SK-N-SH (cell line): ENCODE data around the gene HMOX1. TPM values are rescaled to one million over a fixed set of nuclear protein-coding genes. Genes with fewer than 3 reads are reported as not detected.

Experiments used
- CTCF ChIA-PET: fragments of 300-600, 350-600 bp; formaldehyde crosslinking; extraction: SDS; loops from one replicate; lab custom pipeline; 2021; lab: Yijun Ruan, JAX
- POLR2A ChIA-PET: fragments of 350-600 bp; sonication (Branson Sonifier 250); formaldehyde crosslinking; extraction: SDS; loops from one replicate; lab custom pipeline; 2020; ENCODE audit warnings: antibody characterized with exemption, inconsistent platforms; lab: Yijun Ruan, JAX
- DNase-seq: peaks from one replicate; pipeline ENCODE4 v3.0.0; 2012
- H2AFZ ChIP-seq: fragments of 200-600 bp; sonication (generic); 2 replicates; pipeline ENCODE4 v1.8.1; 2016; ENCODE audit warnings: antibody characterized with exemption, mild to moderate bottlenecking, low read depth
- H3F3A ChIP-seq: fragments of 200-600 bp; sonication (generic); replicated peaks from 2 replicates; pipeline ENCODE3; 2016; ENCODE audit warnings: antibody characterized with exemption, mild to moderate bottlenecking; ENCODE audit not compliant: insufficient read depth
- H3K27ac ChIP-seq, 2 experiments: fragments of 200-500 bp in 1 of 2; fragments of 200-600 bp in 1 of 2; sonication (Bioruptor generic) in 1 of 2; sonication (generic), shearing (Covaris generic) in 1 of 2; 2 replicates each; pipeline versions ENCODE4 v1.5.1 to v1.6.1; 2014 to 2016; ENCODE audit warnings: low read depth in 2 of 2, inconsistent platforms in 1 of 2, low read length in 1 of 2, mild to moderate bottlenecking in 1 of 2, mixed read lengths in 1 of 2
- H3K27me3 ChIP-seq: fragments of 200-600 bp; sonication (generic), shearing (Covaris generic); 2 replicates; pipeline ENCODE4 v1.6.1; 2016; ENCODE audit warnings: mixed run types; ENCODE audit not compliant: insufficient read depth
- H3K36me3 ChIP-seq, 2 experiments: fragments of 200-500 bp in 1 of 2; fragments of 200-600 bp in 1 of 2; sonication (Bioruptor generic) in 1 of 2; sonication (generic) in 1 of 2; replicated peaks in 1 of 2; 2 replicates each; pipeline versions ENCODE3 to v1.5.1; 2014 to 2016; ENCODE audit warnings: low read length in 1 of 2, mild to moderate bottlenecking in 1 of 2; ENCODE audit not compliant: insufficient read depth in 2 of 2, control insufficient read depth in 1 of 2
- H3K4me1 ChIP-seq, 2 experiments: fragments of 200-500 bp in 1 of 2; fragments of 200-600 bp in 1 of 2; sonication (Bioruptor generic) in 1 of 2; sonication (generic), shearing (Covaris generic) in 1 of 2; 2 replicates each; pipeline versions ENCODE4 v1.5.1 to v1.6.1; 2014 to 2016; ENCODE audit warnings: low read depth in 1 of 2, low read length in 1 of 2, mixed run types in 1 of 2; ENCODE audit not compliant: insufficient read depth in 2 of 2, control insufficient read depth in 1 of 2
- H3K4me2 ChIP-seq: fragments of 200-600 bp; sonication (generic), shearing (Covaris generic); 2 replicates; pipeline ENCODE4 v1.6.1; 2017; ENCODE audit warnings: mixed run types
- H3K4me3 ChIP-seq, 2 experiments: fragments of 200-500 bp in 1 of 2; fragments of 200-600 bp in 1 of 2; sonication (Bioruptor generic) in 1 of 2; sonication (generic), shearing (Covaris generic) in 1 of 2; 2 replicates each; pipeline versions ENCODE4 v1.5.1 to v1.8.1; 2014 to 2016; ENCODE audit warnings: low read depth in 2 of 2, inconsistent platforms in 1 of 2, low read length in 1 of 2, mild to moderate bottlenecking in 1 of 2, mixed read lengths in 1 of 2, moderate library complexity in 1 of 2
- H3K79me2 ChIP-seq: fragments of 200-600 bp; sonication (generic); 2 replicates; pipeline ENCODE4 v1.8.1; 2017; ENCODE audit warnings: mild to moderate bottlenecking; ENCODE audit not compliant: insufficient read depth
- H3K9ac ChIP-seq: fragments of 200-600 bp; sonication (generic); 2 replicates; pipeline ENCODE4 v1.6.1; 2017; ENCODE audit warnings: mixed run types
- H3K9me2 ChIP-seq: fragments of 200-600 bp; sonication (generic); 2 replicates; pipeline ENCODE4 v1.6.1; 2017; ENCODE audit warnings: mixed run types
- H3K9me3 ChIP-seq: fragments of 200-600 bp; sonication (generic); 2 replicates; pipeline ENCODE4 v1.6.1; 2017; ENCODE audit warnings: mixed run types, mild to moderate bottlenecking, moderate library complexity
- H4K20me1 ChIP-seq: fragments of 200-600 bp; sonication (generic); 2 replicates; pipeline ENCODE4 v1.6.1; 2017; ENCODE audit warnings: mild to moderate bottlenecking, mixed run types; ENCODE audit not compliant: insufficient read depth
- ELF1 ChIP-seq: IDR thresholded peaks from 2 replicates; pipeline ENCODE4 v1.4.0; 2012
- EZH2phosphoT487 ChIP-seq: fragments of 200-600 bp; sonication (generic); IDR thresholded peaks from 2 replicates; pipeline ENCODE4 v1.6.1; 2017; ENCODE audit warnings: low read depth, mixed run types, mild to moderate bottlenecking, antibody characterized with exemption, moderate library complexity, borderline replicate concordance
- FOSL2 ChIP-seq: IDR thresholded peaks from 2 replicates; pipeline ENCODE4 v1.4.0; 2012; ENCODE audit warnings: low read depth, mild to moderate bottlenecking, moderate library complexity, borderline replicate concordance
- NFIC ChIP-seq: IDR thresholded peaks from 2 replicates; pipeline ENCODE4 v1.4.0; 2012; ENCODE audit warnings: borderline replicate concordance
- NRF1 ChIP-seq: IDR thresholded peaks from 2 replicates; pipeline ENCODE4 v1.6.1; 2012; ENCODE audit warnings: low read depth, mild to moderate bottlenecking, low read length
- RAD21 ChIP-seq: IDR thresholded peaks from 2 replicates; pipeline ENCODE4 v1.6.1; 2012; ENCODE audit warnings: mild to moderate bottlenecking, low read length
- TCF12 ChIP-seq: IDR thresholded peaks from 2 replicates; pipeline ENCODE4 v1.4.0; 2012
- TEAD4 ChIP-seq: IDR thresholded peaks from 2 replicates; pipeline ENCODE4 v1.4.0; 2012; ENCODE audit warnings: mild to moderate bottlenecking, borderline replicate concordance; ENCODE audit not compliant: insufficient read depth
- YY1 ChIP-seq: IDR thresholded peaks from 2 replicates; pipeline ENCODE4 v1.4.0; 2012; ENCODE audit warnings: low read depth, mild to moderate bottlenecking
- WGBS: methylation state at CpG from one replicate; pipeline ENCODE4 v1.1.6; 2017; ENCODE audit warnings: low lambda C conversion rate; 5-methylcytosine and 5-hydroxymethylcytosine counted together
- polyA plus RNA-seq, 3 experiments: library from polyadenylated mRNA; depleted of rRNA; stranded (reverse); fragments of >200 nt; gene quantifications; 2 replicates each; pipeline ENCODE4 v1.2.3, GENCODE V29; 2012
- TF ChIP-seq, protein P1 (sequence below): IDR thresholded peaks from 2 replicates; pipeline ENCODE4 v1.4.0; 2012; ENCODE audit warnings: low read depth, borderline replicate concordance
- TF ChIP-seq, protein P2 (sequence below): fragments of 150-350 bp; IDR thresholded peaks from 2 replicates; pipeline ENCODE4 v1.6.1; 2017; ENCODE audit warnings: antibody characterized with exemption, low read length, low read depth, borderline replicate concordance
- TF ChIP-seq, protein P3 (sequence below): IDR thresholded peaks from 2 replicates; pipeline ENCODE4; 2012

Gene HMOX1
- polyA plus RNA-seq, 1 of the 3 experiments (the other 2 are of a cell fraction): 13.7 TPM

DNA sequence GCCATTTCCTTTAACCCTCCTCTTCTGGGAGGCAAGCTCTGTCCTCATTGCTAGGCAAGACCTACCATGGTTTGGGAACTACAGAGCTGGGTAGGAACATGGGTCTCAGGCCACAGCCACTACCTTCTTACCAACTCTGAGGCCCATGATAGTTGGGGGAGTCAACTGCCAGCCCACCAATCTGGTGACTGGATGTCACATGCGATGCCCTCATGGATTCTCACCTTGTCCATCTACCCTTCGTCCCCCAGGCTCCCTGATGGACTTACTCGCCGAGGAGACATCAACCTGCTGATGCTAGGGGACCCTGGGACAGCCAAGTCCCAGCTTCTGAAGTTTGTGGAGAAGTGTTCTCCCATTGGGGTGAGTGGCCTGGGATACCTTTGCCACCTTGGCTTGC, 32.7 kb downstream of the HMOX1 start:
- Histone ChIP-seq H3K79me2 (no peaks in the 10 kb centered on the region), H3K9me2 (no peaks in the 10 kb centered on the region), H3K4me2 (no peak overlapping the region), H4K20me1 (no peaks in the 10 kb centered on the region), H3K4me3 (no peak overlapping the region), H3K36me3 (peaks cover 12 to 38% of the 10 kb centered on the region in 2 experiments), H3K27me3 (no peaks in the 10 kb centered on the region), H3K9ac (no peak overlapping the region), H3F3A (no peaks in the 10 kb centered on the region), H3K4me1 (no peaks in the 10 kb centered on the region), H2AFZ (no peak overlapping the region), H3K9me3 (no peaks in the 10 kb centered on the region), H3K27ac (no peak overlapping the region)
- CTCF ChIA-PET: interaction anchor here (3.2 to 4.8 kb wide), 2 partner anchors 12 to 17 kb away, joined by 9 to 29 read pairs; no protein-coding TSS in a partner anchor
- POLR2A ChIA-PET: interaction anchor here (0.7 kb wide), 1 partner anchor 65 kb away, joined by 3 read pairs; no protein-coding TSS in a partner anchor
- DNase-seq: no peak
- 80% methylated on average over 1 of the region's 4 CpGs for WGBS
- TF ChIP-seq NRF1 (no peak), RAD21 (no peak), YY1 (no peak), NFIC (no peak)
- TF ChIP-seq, protein P1, sequence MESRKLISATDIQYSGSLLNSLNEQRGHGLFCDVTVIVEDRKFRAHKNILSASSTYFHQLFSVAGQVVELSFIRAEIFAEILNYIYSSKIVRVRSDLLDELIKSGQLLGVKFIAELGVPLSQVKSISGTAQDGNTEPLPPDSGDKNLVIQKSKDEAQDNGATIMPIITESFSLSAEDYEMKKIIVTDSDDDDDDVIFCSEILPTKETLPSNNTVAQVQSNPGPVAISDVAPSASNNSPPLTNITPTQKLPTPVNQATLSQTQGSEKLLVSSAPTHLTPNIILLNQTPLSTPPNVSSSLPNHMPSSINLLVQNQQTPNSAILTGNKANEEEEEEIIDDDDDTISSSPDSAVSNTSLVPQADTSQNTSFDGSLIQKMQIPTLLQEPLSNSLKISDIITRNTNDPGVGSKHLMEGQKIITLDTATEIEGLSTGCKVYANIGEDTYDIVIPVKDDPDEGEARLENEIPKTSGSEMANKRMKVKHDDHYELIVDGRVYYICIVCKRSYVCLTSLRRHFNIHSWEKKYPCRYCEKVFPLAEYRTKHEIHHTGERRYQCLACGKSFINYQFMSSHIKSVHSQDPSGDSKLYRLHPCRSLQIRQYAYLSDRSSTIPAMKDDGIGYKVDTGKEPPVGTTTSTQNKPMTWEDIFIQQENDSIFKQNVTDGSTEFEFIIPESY: no peak

DNA sequence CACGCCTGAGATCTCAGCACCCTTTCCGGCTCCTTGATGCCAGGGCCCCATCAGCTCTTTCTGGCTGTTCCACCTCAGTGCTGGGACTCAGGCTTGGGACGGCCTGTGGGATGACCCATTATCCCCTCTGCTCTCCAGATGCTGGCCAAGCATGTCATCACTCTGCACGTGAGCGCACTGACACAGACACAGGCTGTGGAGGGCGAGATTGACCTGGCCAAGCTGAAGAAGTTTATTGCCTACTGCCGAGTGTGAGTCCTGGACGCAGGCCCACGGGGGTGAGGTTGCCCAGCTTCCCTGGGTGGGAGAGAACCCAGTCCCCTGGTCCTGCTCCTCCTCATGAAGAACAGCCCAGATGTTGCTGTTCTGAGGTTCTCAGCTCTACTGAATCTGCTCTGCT, 36.7 kb downstream of the HMOX1 start:
- no peaks in the 10 kb centered on the region for H3K4me1 ChIP-seq
- DNase-seq: no peak
- no peaks in the 10 kb centered on the region for H3K9me2 ChIP-seq
- WGBS: 100% methylated on average over 7 of the region's 9 CpGs
- ChIA-PET CTCF (interaction anchor here (1.0 to 1.4 kb wide), 2 partner anchors 13 to 165 kb away, joined by 4 to 5 read pairs; no protein-coding TSS in a partner anchor), POLR2A (no interaction called here)
- no peaks in the 10 kb centered on the region for H3K27me3 ChIP-seq
- H3F3A ChIP-seq: no peaks in the 10 kb centered on the region
- H3K4me2 ChIP-seq: no peak overlapping the region
- H3K9me3 ChIP-seq: no peaks in the 10 kb centered on the region
- no peak overlapping the region for H3K4me3 ChIP-seq
- H3K79me2 ChIP-seq: no peaks in the 10 kb centered on the region
- H3K9ac ChIP-seq: no peak overlapping the region
- TF ChIP-seq, protein P1: no peak
- TF ChIP-seq TEAD4 (no peak), NFIC (no peak), ELF1 (no peak), TCF12 (no peak), FOSL2 (no peak), NRF1 (no peak), EZH2phosphoT487 (no peak)
- TF ChIP-seq, protein P2, sequence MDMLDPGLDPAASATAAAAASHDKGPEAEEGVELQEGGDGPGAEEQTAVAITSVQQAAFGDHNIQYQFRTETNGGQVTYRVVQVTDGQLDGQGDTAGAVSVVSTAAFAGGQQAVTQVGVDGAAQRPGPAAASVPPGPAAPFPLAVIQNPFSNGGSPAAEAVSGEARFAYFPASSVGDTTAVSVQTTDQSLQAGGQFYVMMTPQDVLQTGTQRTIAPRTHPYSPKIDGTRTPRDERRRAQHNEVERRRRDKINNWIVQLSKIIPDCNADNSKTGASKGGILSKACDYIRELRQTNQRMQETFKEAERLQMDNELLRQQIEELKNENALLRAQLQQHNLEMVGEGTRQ: no peak
- TF ChIP-seq, protein P3, sequence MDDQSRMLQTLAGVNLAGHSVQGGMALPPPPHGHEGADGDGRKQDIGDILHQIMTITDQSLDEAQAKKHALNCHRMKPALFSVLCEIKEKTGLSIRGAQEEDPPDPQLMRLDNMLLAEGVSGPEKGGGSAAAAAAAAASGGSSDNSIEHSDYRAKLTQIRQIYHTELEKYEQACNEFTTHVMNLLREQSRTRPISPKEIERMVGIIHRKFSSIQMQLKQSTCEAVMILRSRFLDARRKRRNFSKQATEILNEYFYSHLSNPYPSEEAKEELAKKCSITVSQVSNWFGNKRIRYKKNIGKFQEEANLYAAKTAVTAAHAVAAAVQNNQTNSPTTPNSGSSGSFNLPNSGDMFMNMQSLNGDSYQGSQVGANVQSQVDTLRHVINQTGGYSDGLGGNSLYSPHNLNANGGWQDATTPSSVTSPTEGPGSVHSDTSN: no peak
- H4K20me1 ChIP-seq: no peaks in the 10 kb centered on the region
- no peak overlapping the region for H3K27ac ChIP-seq
- peaks cover 8 to 50% of the 10 kb centered on the region in 2 experiments for H3K36me3 ChIP-seq
- H2AFZ ChIP-seq: no peak overlapping the region
